ENCODE data around the gene SMAD6.
"Not testable (repeated sequence)": the region's sequence is repeated elsewhere in the genome, so short reads cannot be mapped to it uniquely, and the experiment has no call there.

The SMAD6 gene

GRCh38 chr15:66743703-66744536, 41.9 kb downstream of the SMAD6 start:
- DNase-seq, result no peak

- DNase-seq, result no peak
Measured at GRCh38 chr15:66744610-66745279, 42.7 kb downstream of the SMAD6 start.

- no peak for DNase-seq
Measured at GRCh38 chr15:66745530-66746230, 43.6 kb downstream of the SMAD6 start.

- no peak for DNase-seq
Measured at GRCh38 chr15:66746231-66746605, 44.2 kb downstream of the SMAD6 start.

- DNase-seq, result no peak
Measured at GRCh38 chr15:66747223-66747622, 45.2 kb downstream of the SMAD6 start.

- DNase-seq, result no peak
Measured at GRCh38 chr15:66747886-66748707, 46.1 kb downstream of the SMAD6 start.

GRCh38 chr15:66748708-66749035, 46.6 kb downstream of the SMAD6 start:
- DNase-seq, result no peak

- DNase-seq, result no peak
Measured at GRCh38 chr15:66749841-66750575, 48.0 kb downstream of the SMAD6 start.

GRCh38 chr15:66750609-66751008, 48.6 kb downstream of the SMAD6 start:
- no peak for DNase-seq

GRCh38 chr15:66751579-66751978, 49.5 kb downstream of the SMAD6 start:
- no peak for DNase-seq

- DNase-seq, result no peak
Measured at GRCh38 chr15:66752078-66752477, 50.0 kb downstream of the SMAD6 start.

GRCh38 chr15:66753687-66754377, 51.8 kb downstream of the SMAD6 start:
- no peak for DNase-seq

- DNase-seq, result no peak
Measured at GRCh38 chr15:66754789-66755188, 52.8 kb downstream of the SMAD6 start.

GRCh38 chr15:66755298-66756068, 53.4 kb downstream of the SMAD6 start:
- no peak for DNase-seq

- DNase-seq, result no peak
Measured at GRCh38 chr15:66756295-66756694, 54.3 kb downstream of the SMAD6 start.

GRCh38 chr15:66757030-66757429, 55.0 kb downstream of the SMAD6 start:
- DNase-seq, result no peak

- no peak for DNase-seq
Measured at GRCh38 chr15:66757521-66757920, 55.5 kb downstream of the SMAD6 start.

GRCh38 chr15:66758217-66758616, 56.2 kb downstream of the SMAD6 start:
- not testable (repeated sequence) for DNase-seq

GRCh38 chr15:66758844-66759243, 56.8 kb downstream of the SMAD6 start:
- no peak for DNase-seq

GRCh38 chr15:66760097-66760967, 58.3 kb downstream of the SMAD6 start:
- DNase-seq, result no peak

All from NCI-H446 (cell line).